Measurements from ENCODE around the gene COLEC11. TPM values are rescaled to one million over a fixed set of nuclear protein-coding genes. Genes with fewer than 3 reads are reported as not detected.
"Not testable (repeated sequence)": the region's sequence is repeated elsewhere in the genome, so short reads cannot be mapped to it uniquely, and the experiment has no call there.

COLEC11 gene
- total RNA-seq, 4 donors from 2014 or later = 0.56 to 2.3 (median 1.0) TPM; not detected in 1

- no peaks in the 10 kb centered on the region for H3K9me3 ChIP-seq
- peak within 1 kb of the TSS in 2 of 4 donors; percentile 21 to 71 for H3K27ac ChIP-seq
- no peak for DNase-seq
- intact Hi-C loops (cut with DNase I) = no loop called here
- H3K27me3 ChIP-seq = peaks cover 0 to 10% (median 0%) of the 10 kb centered on the region in 4 donors
- H3K36me3 ChIP-seq = no peaks in the 10 kb centered on the region
- TF ChIP-seq POLR2A (IDR thresholded peaks at IDR 0.05) = no peak
- TF ChIP-seq CTCF (IDR thresholded peaks at IDR 0.05) = no peak
- H3K4me1 ChIP-seq = peaks cover 0 to 11% (median 0%) of the 10 kb centered on the region in 3 donors
- 88 to 94% methylated on average over 5 to 7 of the region's 7 CpGs for WGBS, 2 donors
- no peak within 1 kb of the TSS for H3K4me3 ChIP-seq
These were observed 63.0 kb downstream of the COLEC11 start, which contains the start of gene ALLC for GRCh38 chr2:3657881-3658280. Gene ALLC, plus strand, starts transcription at chr2:3658200. Its CDS starts 12,958 bp downstream, at chr2:3671158.

GRCh38 chr2:3659447-3660432 lies 64.8 kb downstream of the COLEC11 start:
- TF ChIP-seq CTCF (IDR thresholded peaks at IDR 0.05) = no peak
- no peak for TF ChIP-seq POLR2A (IDR thresholded peaks at IDR 0.05)
- 78 to 84% methylated on average over 16 of the region's 26 CpGs for WGBS, 2 donors
- H3K9me3 ChIP-seq = no peaks in the 10 kb centered on the region
- no peaks in the 10 kb centered on the region for H3K36me3 ChIP-seq
- peak overlapping the region in 3 of 4 donors; percentile 15 to 71 (median 50) for H3K27ac ChIP-seq
- H3K27me3 ChIP-seq = no peaks in the 10 kb centered on the region
- DNase-seq = no peak
- peaks cover 0 to 17% (median 0%) of the 10 kb centered on the region in 3 donors for H3K4me1 ChIP-seq
- intact Hi-C loops (cut with DNase I) = no loop called here
- H3K4me3 ChIP-seq = no peak overlapping the region

- H3K27me3 ChIP-seq; H3K9me3 ChIP-seq; H3K4me3 ChIP-seq; H3K27ac ChIP-seq; H3K36me3 ChIP-seq; intact Hi-C loops (cut with DNase I); DNase-seq: not testable (repeated sequence)
- 53 to 56% methylated on average over 7 of the region's 7 CpGs for WGBS, 2 donors
- H3K4me1 ChIP-seq = peaks cover 0 to 23% (median 0%) of the 10 kb centered on the region in 3 donors
These were observed 65.7 kb downstream of the COLEC11 start for GRCh38 chr2:3660640-3661039.

GRCh38 chr2:3661149-3661660 lies 66.3 kb downstream of the COLEC11 start:
- Histone ChIP-seq H3K4me1 (peaks cover 0 to 23% (median 0%) of the 10 kb centered on the region in 3 donors), H3K27me3 (peaks cover 0 to 5% (median 0%) of the 10 kb centered on the region in 4 donors), H3K36me3 (no peaks in the 10 kb centered on the region), H3K9me3 (no peaks in the 10 kb centered on the region), H3K4me3 (no peak overlapping the region), H3K27ac (no peak overlapping the region)
- intact Hi-C loops (cut with DNase I) = no loop called here
- no peak for TF ChIP-seq CTCF (IDR thresholded peaks at IDR 0.05)
- WGBS, 2 donors = 86 to 91% methylated on average over 3 of the region's 3 CpGs
- DNase-seq = no peak

- H3K4me3 ChIP-seq = no peak overlapping the region
- peaks cover 0 to 23% (median 0%) of the 10 kb centered on the region in 3 donors for H3K4me1 ChIP-seq
- H3K36me3 ChIP-seq = no peaks in the 10 kb centered on the region
- no peak for DNase-seq
- TF ChIP-seq CTCF (IDR thresholded peaks at IDR 0.05) = peak in 1 of 6 experiments; percentile 14
- no peak for TF ChIP-seq POLR2A (IDR thresholded peaks at IDR 0.05)
- intact Hi-C loops (cut with DNase I) = no loop called here
- no peak overlapping the region for H3K27ac ChIP-seq
- 63 to 66% methylated on average over 5 to 6 of the region's 6 CpGs for WGBS, 2 donors
- peaks cover 0 to 7% (median 0%) of the 10 kb centered on the region in 4 donors for H3K27me3 ChIP-seq
- no peaks in the 10 kb centered on the region for H3K9me3 ChIP-seq
These were observed 67.3 kb downstream of the COLEC11 start for GRCh38 chr2:3662239-3662638.

Data from esophagus squamous epithelium (tissue), 5 donors.